Measurements from ENCODE around the gene CLCC1.

DNA sequence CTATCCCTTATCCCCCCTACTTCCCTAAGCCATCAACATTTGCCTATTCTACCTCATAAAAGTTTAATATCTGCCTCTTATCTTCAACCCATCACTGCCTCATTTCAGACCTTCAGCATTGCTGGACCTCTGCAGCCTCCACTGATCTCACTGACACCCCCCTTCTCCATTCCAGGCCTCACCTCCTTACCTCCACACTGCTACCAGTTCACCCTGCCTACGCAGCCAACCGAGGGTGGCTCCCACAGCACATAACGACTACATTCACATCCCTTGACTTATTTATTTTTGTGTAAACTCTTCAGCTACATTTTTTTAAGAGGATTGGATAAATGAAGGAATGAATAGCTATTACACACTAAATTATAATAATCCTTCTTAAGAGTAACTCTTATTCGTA is 14.2 kb downstream of the CLCC1 start:
- TF ChIP-seq, protein P1, sequence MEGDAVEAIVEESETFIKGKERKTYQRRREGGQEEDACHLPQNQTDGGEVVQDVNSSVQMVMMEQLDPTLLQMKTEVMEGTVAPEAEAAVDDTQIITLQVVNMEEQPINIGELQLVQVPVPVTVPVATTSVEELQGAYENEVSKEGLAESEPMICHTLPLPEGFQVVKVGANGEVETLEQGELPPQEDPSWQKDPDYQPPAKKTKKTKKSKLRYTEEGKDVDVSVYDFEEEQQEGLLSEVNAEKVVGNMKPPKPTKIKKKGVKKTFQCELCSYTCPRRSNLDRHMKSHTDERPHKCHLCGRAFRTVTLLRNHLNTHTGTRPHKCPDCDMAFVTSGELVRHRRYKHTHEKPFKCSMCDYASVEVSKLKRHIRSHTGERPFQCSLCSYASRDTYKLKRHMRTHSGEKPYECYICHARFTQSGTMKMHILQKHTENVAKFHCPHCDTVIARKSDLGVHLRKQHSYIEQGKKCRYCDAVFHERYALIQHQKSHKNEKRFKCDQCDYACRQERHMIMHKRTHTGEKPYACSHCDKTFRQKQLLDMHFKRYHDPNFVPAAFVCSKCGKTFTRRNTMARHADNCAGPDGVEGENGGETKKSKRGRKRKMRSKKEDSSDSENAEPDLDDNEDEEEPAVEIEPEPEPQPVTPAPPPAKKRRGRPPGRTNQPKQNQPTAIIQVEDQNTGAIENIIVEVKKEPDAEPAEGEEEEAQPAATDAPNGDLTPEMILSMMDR (IDR thresholded peaks at IDR 0.05), result no peak
- TF ChIP-seq POLR2AphosphoS5 (IDR thresholded peaks at IDR 0.05), result no peak
- no peak for TF ChIP-seq POLR2A (IDR thresholded peaks at IDR 0.05)
- no peak for TF ChIP-seq EP300 (IDR thresholded peaks at IDR 0.05)

Data from stomach (tissue), 4 donors.